Neutrophil (primary cell): ENCODE data around the gene SCTR.

Source experiments
- H3K27ac ChIP-seq: fragments of 200-600 bp; sonication (generic); 2 replicates; pipeline ENCODE4 v1.5.1; 2016; ENCODE audit warnings: mild to moderate bottlenecking, moderate library complexity
- H3K27me3 ChIP-seq: fragments of 200-600 bp; sonication (generic); 2 replicates; pipeline ENCODE4 v1.6.0; 2016; ENCODE audit warnings: mild to moderate bottlenecking
- H3K36me3 ChIP-seq: fragments of 200-600 bp; sonication (generic); 2 replicates; pipeline ENCODE4 v1.5.1; 2017
- H3K4me1 ChIP-seq, 2 experiments: fragments of 200-600 bp in 1 of 2; sonication (generic) in 1 of 2; 1 replicate in 1 of 2; 2 replicates in 1 of 2; pipeline versions ENCODE4 v1.5.1 to v1.6.1; 2013 to 2016; ENCODE audit warnings: low read depth in 1 of 2, low read length in 1 of 2, mild to moderate bottlenecking in 1 of 2, moderate library complexity in 1 of 2; ENCODE audit not compliant: control insufficient read depth in 1 of 2, insufficient read depth in 1 of 2
- H3K4me3 ChIP-seq, 2 experiments: fragments of 200-600 bp in 1 of 2; sonication (generic) in 1 of 2; 1 replicate in 1 of 2; 2 replicates in 1 of 2; pipeline ENCODE4 v1.5.1; 2013 to 2016; ENCODE audit warnings: low read depth in 1 of 2, low read length in 1 of 2, mild to moderate bottlenecking in 1 of 2, moderate library complexity in 1 of 2
- H3K9me3 ChIP-seq: fragments of 200-600 bp; sonication (generic); 2 replicates; pipeline ENCODE4 v1.5.1; 2016
- CTCF ChIP-seq: fragments of 200-600 bp; sonication (generic); IDR thresholded peaks from 2 replicates; pipeline ENCODE4 v1.5.1; 2016; ENCODE audit warnings: antibody characterized with exemption

Gene SCTR

GRCh38 chr2:119550856-119551255 is 26.6 kb upstream of the SCTR start:
- Histone ChIP-seq H3K9me3 (no peaks in the 10 kb centered on the region), H3K27me3 (peaks cover 58% of the 10 kb centered on the region), H3K36me3 (no peaks in the 10 kb centered on the region), H3K27ac (no peak overlapping the region), H3K4me3 (no peak overlapping the region), H3K4me1 (no peaks in the 10 kb centered on the region)
- no peak for TF ChIP-seq CTCF

- Histone ChIP-seq H3K9me3 (no peaks in the 10 kb centered on the region), H3K27me3 (peaks cover 63% of the 10 kb centered on the region), H3K36me3 (no peaks in the 10 kb centered on the region), H3K4me1 (no peaks in the 10 kb centered on the region), H3K27ac (no peak overlapping the region), H3K4me3 (no peak overlapping the region)
- TF ChIP-seq CTCF, result no peak
Observed at GRCh38 chr2:119550346-119550745, 26.1 kb upstream of the SCTR start.

GRCh38 chr2:119549241-119549640 is 25.0 kb upstream of the SCTR start:
- Histone ChIP-seq H3K4me3 (no peak overlapping the region), H3K27ac (no peak overlapping the region), H3K4me1 (no peaks in the 10 kb centered on the region), H3K27me3 (peaks cover 67% of the 10 kb centered on the region), H3K36me3 (no peaks in the 10 kb centered on the region), H3K9me3 (no peaks in the 10 kb centered on the region)
- no peak for TF ChIP-seq CTCF

- Histone ChIP-seq H3K27ac (no peak overlapping the region), H3K4me3 (no peak overlapping the region), H3K27me3 (peaks cover 68% of the 10 kb centered on the region), H3K4me1 (peaks cover 0 to 4% of the 10 kb centered on the region in 2 experiments), H3K36me3 (no peaks in the 10 kb centered on the region), H3K9me3 (no peaks in the 10 kb centered on the region)
- no peak for TF ChIP-seq CTCF
Observed at GRCh38 chr2:119548516-119549120, 24.3 kb upstream of the SCTR start.

GRCh38 chr2:119546447-119546767 is 22.1 kb upstream of the SCTR start:
- no peaks in the 10 kb centered on the region for H3K9me3 ChIP-seq
- H3K4me3 ChIP-seq, result no peak overlapping the region
- H3K27ac ChIP-seq, result no peak overlapping the region
- no peak for TF ChIP-seq CTCF
- peaks cover 0 to 4% of the 10 kb centered on the region in 2 experiments for H3K4me1 ChIP-seq
- peaks cover 84% of the 10 kb centered on the region for H3K27me3 ChIP-seq
- no peaks in the 10 kb centered on the region for H3K36me3 ChIP-seq
